ENCODE measurements around the gene TNS3.

DNA sequence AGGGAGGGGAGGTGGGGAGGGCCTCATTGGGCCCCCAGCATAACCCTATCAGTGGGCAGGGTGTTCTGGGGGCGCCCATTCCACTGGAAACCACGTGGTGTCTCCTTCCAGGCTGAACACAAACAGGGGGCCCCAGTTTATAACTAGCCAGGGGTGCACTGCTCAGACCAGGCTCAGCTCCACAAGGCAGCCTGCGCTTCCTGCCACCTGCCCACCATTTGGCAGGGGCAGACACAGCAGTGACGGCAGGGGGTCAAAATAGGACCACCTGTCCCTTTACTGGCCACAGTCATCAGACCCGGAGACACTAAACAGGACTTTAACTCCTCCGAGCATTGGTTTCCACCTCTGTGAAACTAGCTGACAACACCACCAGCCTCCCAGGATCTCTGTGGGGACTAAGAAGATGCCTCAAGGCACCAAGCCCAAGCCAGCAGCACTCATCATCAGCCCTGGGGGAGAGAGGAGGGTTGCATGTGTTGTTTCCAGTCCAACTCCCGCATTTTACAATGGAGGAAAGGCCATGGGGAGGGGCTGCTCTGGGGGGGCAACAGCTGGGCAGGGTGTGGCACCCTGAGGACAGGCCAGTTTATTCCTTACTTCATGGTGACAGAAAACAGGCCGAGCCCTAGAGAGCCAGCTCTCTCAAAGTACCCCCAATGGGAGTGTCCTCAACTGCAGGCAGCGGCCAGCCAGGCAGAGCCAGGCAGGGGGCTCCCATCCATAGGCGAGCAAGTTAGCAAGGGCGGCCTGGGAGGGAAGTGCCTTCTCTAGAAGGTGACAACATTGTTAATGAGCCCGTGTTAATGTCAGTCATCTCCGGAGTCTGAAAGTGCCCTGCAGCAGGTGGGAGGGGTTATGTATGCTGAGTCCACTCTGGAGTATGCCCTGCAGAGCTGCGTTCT lies 127.6 kb downstream of the TNS3 start:
- TF ChIP-seq, protein P1, sequence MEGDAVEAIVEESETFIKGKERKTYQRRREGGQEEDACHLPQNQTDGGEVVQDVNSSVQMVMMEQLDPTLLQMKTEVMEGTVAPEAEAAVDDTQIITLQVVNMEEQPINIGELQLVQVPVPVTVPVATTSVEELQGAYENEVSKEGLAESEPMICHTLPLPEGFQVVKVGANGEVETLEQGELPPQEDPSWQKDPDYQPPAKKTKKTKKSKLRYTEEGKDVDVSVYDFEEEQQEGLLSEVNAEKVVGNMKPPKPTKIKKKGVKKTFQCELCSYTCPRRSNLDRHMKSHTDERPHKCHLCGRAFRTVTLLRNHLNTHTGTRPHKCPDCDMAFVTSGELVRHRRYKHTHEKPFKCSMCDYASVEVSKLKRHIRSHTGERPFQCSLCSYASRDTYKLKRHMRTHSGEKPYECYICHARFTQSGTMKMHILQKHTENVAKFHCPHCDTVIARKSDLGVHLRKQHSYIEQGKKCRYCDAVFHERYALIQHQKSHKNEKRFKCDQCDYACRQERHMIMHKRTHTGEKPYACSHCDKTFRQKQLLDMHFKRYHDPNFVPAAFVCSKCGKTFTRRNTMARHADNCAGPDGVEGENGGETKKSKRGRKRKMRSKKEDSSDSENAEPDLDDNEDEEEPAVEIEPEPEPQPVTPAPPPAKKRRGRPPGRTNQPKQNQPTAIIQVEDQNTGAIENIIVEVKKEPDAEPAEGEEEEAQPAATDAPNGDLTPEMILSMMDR (IDR thresholded peaks at IDR 0.05; ENCODE audit: insufficient read depth, low read depth, low read length) = no peak
- no peak for TF ChIP-seq EZH2 (IDR thresholded peaks at IDR 0.05; ENCODE audit: insufficient read depth, low read length)
